HepG2 (cell line): Measurements from ENCODE around the gene SLC38A4. TPM values are rescaled to one million over a fixed set of nuclear protein-coding genes. Genes with fewer than 3 reads are reported as not detected.
A peak's percentile ranks its signal among the peaks of the same experiment; 100 is the strongest.

Experiments
- AHR ChIP-seq: IDR thresholded peaks from 2 replicates; pipeline ENCODE4 v1.6.1; 2018; ENCODE audit warnings: missing genetic modification reagents, missing compliant biosample characterization
- FOXA1 ChIP-seq, 2 experiments: fragments of 450-650 bp in 1 of 2; sonication (generic) in 1 of 2; formaldehyde crosslinking in 1 of 2; IDR thresholded peaks; 2 replicates each; pipeline versions ENCODE4 v1.4.0 to v1.6.1; 2016 to 2020; ENCODE audit warnings: missing genetic modification reagents in 1 of 2
- FOXJ3 ChIP-seq: sonication (generic); formaldehyde crosslinking; IDR thresholded peaks from 2 replicates; pipeline ENCODE4 v1.4.0; 2020; ENCODE audit warnings: missing genetic modification reagents, mild to moderate bottlenecking, borderline replicate concordance
- HNRNPK ChIP-seq: fragments of 200-400 bp; formaldehyde crosslinking; IDR thresholded peaks from 2 replicates; pipeline ENCODE4 v1.6.1; 2018; ENCODE audit warnings: low read length, low read depth, moderate library complexity, mild to moderate bottlenecking; ENCODE audit not compliant: poor library complexity, severe bottlenecking
- HOXD1 ChIP-seq: sonication (generic); formaldehyde crosslinking; IDR thresholded peaks from 2 replicates; pipeline ENCODE4 v1.5.0; 2020; ENCODE audit warnings: missing genetic modification reagents
- KDM6A ChIP-seq: IDR thresholded peaks from 2 replicates; pipeline ENCODE4 v1.6.1; 2016; ENCODE audit warnings: low read depth
- MED13 ChIP-seq: sonication (generic); formaldehyde crosslinking; IDR thresholded peaks from 2 replicates; pipeline ENCODE4 v1.5.0; 2020; ENCODE audit warnings: missing genetic modification reagents
- MEF2D ChIP-seq: sonication (generic); formaldehyde crosslinking; IDR thresholded peaks from 2 replicates; pipeline ENCODE4 v1.5.1; 2020; ENCODE audit warnings: mild to moderate bottlenecking, missing genetic modification reagents
- MIER2 ChIP-seq: IDR thresholded peaks from 2 replicates; pipeline ENCODE4 v1.6.1; 2016; ENCODE audit warnings: missing biosample characterization, missing genetic modification reagents
- NFIB ChIP-seq: sonication (generic); formaldehyde crosslinking; IDR thresholded peaks from 2 replicates; pipeline ENCODE4 v1.9.0; 2021; ENCODE audit warnings: missing genetic modification reagents, mild to moderate bottlenecking, borderline replicate concordance
- SAP130 ChIP-seq: IDR thresholded peaks from 2 replicates; pipeline ENCODE4 v1.6.1; 2016; ENCODE audit warnings: low read depth
- SP5 ChIP-seq: IDR thresholded peaks from 2 replicates; pipeline ENCODE4 v1.6.1; 2016; ENCODE audit warnings: low read depth, borderline replicate concordance
- TAF15 ChIP-seq: fragments of 200-400 bp; formaldehyde crosslinking; IDR thresholded peaks from one replicate; pipeline ENCODE4 v1.6.1; 2018; ENCODE audit warnings: mild to moderate bottlenecking, low read depth, low read length; ENCODE audit not compliant: poor library complexity, severe bottlenecking
- ZBTB20 ChIP-seq: sonication (generic); formaldehyde crosslinking; IDR thresholded peaks from 2 replicates; pipeline ENCODE4 v1.8.1; 2023; ENCODE audit warnings: missing genetic modification reagents, low read depth, mild to moderate bottlenecking, borderline replicate concordance
- ZEB1 ChIP-seq: IDR thresholded peaks from 2 replicates; pipeline ENCODE4 v1.6.1; 2012; ENCODE audit warnings: mild to moderate bottlenecking, low read depth, inconsistent platforms; ENCODE audit not compliant: insufficient replicate concordance
- ZFP36L1 ChIP-seq: sonication (generic); formaldehyde crosslinking; IDR thresholded peaks from 2 replicates; pipeline ENCODE4 v1.8.0; 2022; ENCODE audit warnings: mild to moderate bottlenecking, missing genetic modification reagents, moderate library complexity
- ZKSCAN8 ChIP-seq: IDR thresholded peaks from 2 replicates; pipeline ENCODE4 v1.6.1; 2016; ENCODE audit warnings: borderline replicate concordance, missing genetic modification reagents, missing compliant biosample characterization
- ZNF337 ChIP-seq: sonication (generic); formaldehyde crosslinking; IDR thresholded peaks from 2 replicates; pipeline ENCODE4 v1.5.1; 2020; ENCODE audit warnings: missing genetic modification reagents, low read depth, mild to moderate bottlenecking, borderline replicate concordance
- ZNF816 ChIP-seq: sonication (generic); formaldehyde crosslinking; IDR thresholded peaks from 2 replicates; pipeline ENCODE4 v1.8.0; 2022; ENCODE audit warnings: missing genetic modification reagents, mild to moderate bottlenecking, borderline replicate concordance
- polyA plus RNA-seq, 8 experiments: library from polyadenylated mRNA; depleted of rRNA in 3 of 8; stranded (reverse) in 7 of 8; unstranded in 1 of 8; fragments of >200 nt; fragmentation: Illumina TruSeq in 4 of 8; extraction: Trizol in 4 of 8; gene quantifications; 2 replicates each; pipeline versions ENCODE4 v1.2.1 to v1.2.3, GENCODE V29; 2011 to 2016; ENCODE audit warnings: low read depth in 4 of 8, missing spikeins in 1 of 8, mixed read lengths in 1 of 8; ENCODE audit not compliant: insufficient read depth in 1 of 8
- total RNA-seq, 5 experiments: library from RNA; depleted of rRNA; stranded (reverse); fragments of >200 nt; fragmentation: Illumina TruSeq; extraction: Trizol; gene quantifications; 2 replicates each; pipeline ENCODE4 v1.2.3, GENCODE V29; 2016; ENCODE audit warnings: low read depth in 1 of 5
- TF ChIP-seq, protein P1 (sequence below): IDR thresholded peaks from 2 replicates; pipeline ENCODE4 v1.6.1; 2012; ENCODE audit warnings: low read depth, low read length, improper control_type of control experiment
- TF ChIP-seq, protein P2 (sequence below): sonication (generic); formaldehyde crosslinking; IDR thresholded peaks from 2 replicates; pipeline ENCODE4 v1.5.0; 2020; ENCODE audit warnings: missing genetic modification reagents
- TF ChIP-seq, protein P3 (sequence below): sonication (generic); formaldehyde crosslinking; IDR thresholded peaks from 2 replicates; pipeline ENCODE4 v1.4.0; 2020; ENCODE audit warnings: mild to moderate bottlenecking, missing genetic modification reagents
- TF ChIP-seq, protein P4 (sequence below): fragments of 450-650 bp; IDR thresholded peaks from 2 replicates; pipeline ENCODE4 v1.6.1; 2016

SLC38A4 gene
- total and polyA plus RNA-seq, 2 of the 13 experiments (the other 11 are each of a cell fraction or from before 2014, with no cell fraction given), result 3.5 to 5.2 TPM

DNA sequence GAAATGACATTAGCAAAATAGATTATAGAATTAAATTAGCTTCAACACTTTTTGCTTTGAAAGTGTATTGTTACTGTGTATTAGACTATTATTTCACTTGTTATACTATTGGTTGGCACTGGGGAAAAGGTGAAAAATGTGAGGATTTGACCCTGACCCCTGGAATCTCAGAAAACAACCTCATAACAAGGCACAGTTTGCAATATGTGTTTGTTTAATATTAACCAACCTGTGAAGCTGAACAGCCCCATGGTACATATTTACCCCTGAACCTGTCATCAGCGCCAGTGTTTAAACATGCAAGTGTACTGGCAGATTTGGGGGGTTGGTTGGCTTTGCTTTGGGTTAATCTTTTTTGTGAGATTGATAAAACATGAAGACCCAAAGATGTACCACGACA is 11.7 kb downstream of the SLC38A4 start (continued):
- TF ChIP-seq, protein P1, sequence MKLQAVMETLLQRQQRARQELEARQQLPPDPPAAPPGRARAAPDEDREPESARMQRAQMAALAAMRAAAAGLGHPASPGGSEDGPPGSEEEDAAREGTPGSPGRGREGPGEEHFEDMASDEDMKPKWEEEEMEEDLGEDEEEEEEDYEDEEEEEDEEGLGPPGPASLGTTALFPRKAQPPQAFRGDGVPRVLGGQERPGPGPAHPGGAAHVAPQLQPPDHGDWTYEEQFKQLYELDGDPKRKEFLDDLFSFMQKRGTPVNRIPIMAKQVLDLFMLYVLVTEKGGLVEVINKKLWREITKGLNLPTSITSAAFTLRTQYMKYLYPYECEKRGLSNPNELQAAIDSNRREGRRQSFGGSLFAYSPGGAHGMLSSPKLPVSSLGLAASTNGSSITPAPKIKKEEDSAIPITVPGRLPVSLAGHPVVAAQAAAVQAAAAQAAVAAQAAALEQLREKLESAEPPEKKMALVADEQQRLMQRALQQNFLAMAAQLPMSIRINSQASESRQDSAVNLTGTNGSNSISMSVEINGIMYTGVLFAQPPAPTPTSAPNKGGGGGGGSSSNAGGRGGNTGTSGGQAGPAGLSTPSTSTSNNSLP, result peak; percentile 93
- TF ChIP-seq ZNF337 (CRISPR knock-in tag) (no peak), ZBTB20 (CRISPR knock-in tag) (peak; percentile 52; the same call in 1 of the 2 replicates), ZNF816 (CRISPR knock-in tag) (peak; percentile 42; the same call in 1 of the 2 replicates), ZFP36L1 (CRISPR knock-in tag) (peak; percentile 36; the same call in 1 of the 2 replicates), MEF2D (peak; percentile 75; the same call in 1 of the 2 replicates), FOXA1 (IDR thresholded peaks at IDR 0.05) (peak; percentile 84), FOXA1 (CRISPR knock-in tag; IDR thresholded peaks at IDR 0.05) (peak; percentile 80), MIER2 (CRISPR knock-in tag) (peak; percentile 50; the same call in 1 of the 2 replicates), KDM6A (CRISPR knock-in tag) (peak; percentile 85), AHR (no peak), SAP130 (CRISPR knock-in tag) (peak; percentile 77), ZEB1 (peak; percentile 56), TAF15 (no peak), SP5 (CRISPR knock-in tag) (peak; percentile 63; the same call in 1 of the 2 replicates), ZKSCAN8 (0 out of 2 replicates have a peak, but pooled peaks have one; percentile 55), HNRNPK (no peak), FOXJ3 (CRISPR knock-in tag) (peak; percentile 97; the same call in 1 of the 2 replicates), HOXD1 (peak; percentile 55; the same call in 1 of the 2 replicates), MED13 (CRISPR knock-in tag) (0 out of 2 replicates have a peak, but pooled peaks have one; percentile 49), NFIB (no peak)
- TF ChIP-seq, protein P2, sequence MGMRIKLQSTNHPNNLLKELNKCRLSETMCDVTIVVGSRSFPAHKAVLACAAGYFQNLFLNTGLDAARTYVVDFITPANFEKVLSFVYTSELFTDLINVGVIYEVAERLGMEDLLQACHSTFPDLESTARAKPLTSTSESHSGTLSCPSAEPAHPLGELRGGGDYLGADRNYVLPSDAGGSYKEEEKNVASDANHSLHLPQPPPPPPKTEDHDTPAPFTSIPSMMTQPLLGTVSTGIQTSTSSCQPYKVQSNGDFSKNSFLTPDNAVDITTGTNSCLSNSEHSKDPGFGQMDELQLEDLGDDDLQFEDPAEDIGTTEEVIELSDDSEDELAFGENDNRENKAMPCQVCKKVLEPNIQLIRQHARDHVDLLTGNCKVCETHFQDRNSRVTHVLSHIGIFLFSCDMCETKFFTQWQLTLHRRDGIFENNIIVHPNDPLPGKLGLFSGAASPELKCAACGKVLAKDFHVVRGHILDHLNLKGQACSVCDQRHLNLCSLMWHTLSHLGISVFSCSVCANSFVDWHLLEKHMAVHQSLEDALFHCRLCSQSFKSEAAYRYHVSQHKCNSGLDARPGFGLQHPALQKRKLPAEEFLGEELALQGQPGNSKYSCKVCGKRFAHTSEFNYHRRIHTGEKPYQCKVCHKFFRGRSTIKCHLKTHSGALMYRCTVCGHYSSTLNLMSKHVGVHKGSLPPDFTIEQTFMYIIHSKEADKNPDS, result 0 out of 2 replicates have a peak, but pooled peaks have one; percentile 35
- TF ChIP-seq, protein P3, sequence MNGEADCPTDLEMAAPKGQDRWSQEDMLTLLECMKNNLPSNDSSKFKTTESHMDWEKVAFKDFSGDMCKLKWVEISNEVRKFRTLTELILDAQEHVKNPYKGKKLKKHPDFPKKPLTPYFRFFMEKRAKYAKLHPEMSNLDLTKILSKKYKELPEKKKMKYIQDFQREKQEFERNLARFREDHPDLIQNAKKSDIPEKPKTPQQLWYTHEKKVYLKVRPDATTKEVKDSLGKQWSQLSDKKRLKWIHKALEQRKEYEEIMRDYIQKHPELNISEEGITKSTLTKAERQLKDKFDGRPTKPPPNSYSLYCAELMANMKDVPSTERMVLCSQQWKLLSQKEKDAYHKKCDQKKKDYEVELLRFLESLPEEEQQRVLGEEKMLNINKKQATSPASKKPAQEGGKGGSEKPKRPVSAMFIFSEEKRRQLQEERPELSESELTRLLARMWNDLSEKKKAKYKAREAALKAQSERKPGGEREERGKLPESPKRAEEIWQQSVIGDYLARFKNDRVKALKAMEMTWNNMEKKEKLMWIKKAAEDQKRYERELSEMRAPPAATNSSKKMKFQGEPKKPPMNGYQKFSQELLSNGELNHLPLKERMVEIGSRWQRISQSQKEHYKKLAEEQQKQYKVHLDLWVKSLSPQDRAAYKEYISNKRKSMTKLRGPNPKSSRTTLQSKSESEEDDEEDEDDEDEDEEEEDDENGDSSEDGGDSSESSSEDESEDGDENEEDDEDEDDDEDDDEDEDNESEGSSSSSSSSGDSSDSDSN (CRISPR knock-in tag), result no peak
- TF ChIP-seq, protein P4, sequence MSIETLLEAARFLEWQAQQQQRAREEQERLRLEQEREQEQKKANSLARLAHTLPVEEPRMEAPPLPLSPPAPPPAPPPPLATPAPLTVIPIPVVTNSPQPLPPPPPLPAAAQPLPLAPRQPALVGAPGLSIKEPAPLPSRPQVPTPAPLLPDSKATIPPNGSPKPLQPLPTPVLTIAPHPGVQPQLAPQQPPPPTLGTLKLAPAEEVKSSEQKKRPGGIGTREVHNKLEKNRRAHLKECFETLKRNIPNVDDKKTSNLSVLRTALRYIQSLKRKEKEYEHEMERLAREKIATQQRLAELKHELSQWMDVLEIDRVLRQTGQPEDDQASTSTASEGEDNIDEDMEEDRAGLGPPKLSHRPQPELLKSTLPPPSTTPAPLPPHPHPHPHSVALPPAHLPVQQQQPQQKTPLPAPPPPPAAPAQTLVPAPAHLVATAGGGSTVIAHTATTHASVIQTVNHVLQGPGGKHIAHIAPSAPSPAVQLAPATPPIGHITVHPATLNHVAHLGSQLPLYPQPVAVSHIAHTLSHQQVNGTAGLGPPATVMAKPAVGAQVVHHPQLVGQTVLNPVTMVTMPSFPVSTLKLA, result no peak
